Endothelial cell of hepatic sinusoid (primary cell): ENCODE measurements around the gene EIF1AD.
"Not testable (repeated sequence)": the region's sequence is repeated elsewhere in the genome, so short reads cannot be mapped to it uniquely, and the experiment has no call there.

Experiments used
- in situ Hi-C: cut with HindIII; loops from 2 replicates; pipeline ENCODE4 v1.10.0; 2017; ENCODE audit warnings: low sequenced_read_pairs

The EIF1AD gene

DNA sequence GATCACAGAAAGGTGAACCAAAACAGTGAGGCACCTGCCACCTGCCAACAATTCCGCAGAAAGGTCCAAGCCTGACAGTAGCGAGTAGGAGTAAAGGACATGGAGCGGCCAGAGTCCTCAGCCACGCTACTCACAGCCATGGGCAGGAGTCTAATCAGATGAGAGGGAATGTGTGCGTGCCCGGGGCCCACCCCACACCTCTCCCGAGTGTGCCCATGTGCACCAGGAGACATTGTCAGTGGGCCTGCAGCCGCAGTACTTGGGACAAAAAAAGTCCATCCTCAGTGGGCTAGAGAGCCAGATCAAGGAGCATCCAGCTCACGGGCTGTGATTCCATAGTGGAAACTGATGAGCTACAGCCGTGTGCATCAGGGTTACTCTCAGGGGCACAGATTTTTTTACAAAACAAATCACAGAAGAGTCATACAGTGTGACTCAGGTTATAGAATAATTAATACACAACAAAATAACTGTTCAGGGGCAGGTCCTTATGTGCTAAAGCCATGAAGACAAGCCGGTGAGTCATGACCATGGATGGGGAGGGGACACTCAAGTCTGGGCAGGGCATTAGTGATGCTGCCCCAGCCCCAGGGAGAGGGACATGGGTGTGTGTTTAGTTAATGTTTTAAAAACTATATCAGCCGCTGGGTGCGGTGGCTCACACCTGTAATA, 28.4 kb downstream of the EIF1AD start:
- in situ Hi-C loops, result no loop called here

DNA sequence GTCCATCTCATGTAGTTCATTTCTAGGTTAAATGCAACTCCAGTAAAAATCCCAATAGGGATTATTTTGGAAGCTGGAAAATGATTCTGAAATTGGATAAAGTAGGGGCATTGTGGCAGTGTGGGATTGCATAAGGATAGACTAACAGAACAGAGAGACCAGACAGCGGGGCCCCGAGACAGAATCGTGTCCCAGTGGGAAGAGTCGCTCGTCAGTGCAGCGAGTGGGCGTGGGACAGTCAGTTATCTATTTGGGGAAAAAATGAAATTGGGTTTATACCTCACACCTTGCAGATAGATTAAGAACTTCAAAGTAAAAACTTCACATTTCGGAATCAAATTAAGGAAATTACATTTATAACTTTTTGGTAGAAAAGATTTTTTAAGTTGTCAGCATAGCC, 29.8 kb downstream of the EIF1AD start:
- in situ Hi-C loops, result no loop called here

DNA sequence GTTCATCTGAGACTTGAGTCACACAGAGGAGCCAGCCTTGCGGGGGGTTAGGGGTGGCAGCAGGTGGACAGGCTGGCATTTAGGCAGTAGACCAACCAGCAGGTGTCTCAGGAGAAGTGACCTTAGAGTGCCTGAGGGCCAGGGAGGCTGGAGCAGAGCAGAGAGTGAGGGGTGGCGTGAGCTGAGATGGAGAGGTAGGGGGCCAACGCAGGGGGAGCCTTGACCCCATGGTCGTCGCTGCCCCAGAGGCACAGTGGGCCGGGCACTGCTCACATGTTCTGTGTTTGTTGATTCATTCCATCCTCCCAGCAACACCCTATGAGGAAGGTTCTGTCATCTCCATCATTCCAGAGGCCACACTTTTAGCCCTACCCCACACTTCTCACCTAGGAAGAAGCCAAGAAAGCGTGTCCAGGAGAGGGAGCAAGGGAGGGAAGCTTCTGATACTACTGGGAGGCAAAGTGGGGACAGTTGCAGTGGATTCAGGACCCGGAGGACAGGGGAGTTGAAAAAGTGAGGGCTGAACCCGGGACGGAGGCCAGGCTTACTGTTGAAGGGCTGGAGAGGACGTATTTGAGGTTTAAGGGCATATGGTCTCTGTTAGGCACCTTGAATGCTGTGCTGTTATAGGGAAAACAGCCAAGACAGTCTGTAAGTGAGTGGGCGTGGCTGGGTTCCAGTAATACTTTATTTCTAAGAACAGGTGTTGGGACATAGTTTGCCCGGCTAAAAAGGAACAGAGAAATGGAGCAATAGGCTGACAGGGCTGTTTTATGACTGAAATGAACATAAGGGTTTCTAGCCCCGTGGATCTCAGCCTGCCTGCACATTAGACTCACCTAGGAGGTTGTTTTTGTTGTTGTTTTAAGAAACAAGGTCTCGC, 33.1 kb downstream of the EIF1AD start:
- in situ Hi-C loops, result no loop called here

DNA sequence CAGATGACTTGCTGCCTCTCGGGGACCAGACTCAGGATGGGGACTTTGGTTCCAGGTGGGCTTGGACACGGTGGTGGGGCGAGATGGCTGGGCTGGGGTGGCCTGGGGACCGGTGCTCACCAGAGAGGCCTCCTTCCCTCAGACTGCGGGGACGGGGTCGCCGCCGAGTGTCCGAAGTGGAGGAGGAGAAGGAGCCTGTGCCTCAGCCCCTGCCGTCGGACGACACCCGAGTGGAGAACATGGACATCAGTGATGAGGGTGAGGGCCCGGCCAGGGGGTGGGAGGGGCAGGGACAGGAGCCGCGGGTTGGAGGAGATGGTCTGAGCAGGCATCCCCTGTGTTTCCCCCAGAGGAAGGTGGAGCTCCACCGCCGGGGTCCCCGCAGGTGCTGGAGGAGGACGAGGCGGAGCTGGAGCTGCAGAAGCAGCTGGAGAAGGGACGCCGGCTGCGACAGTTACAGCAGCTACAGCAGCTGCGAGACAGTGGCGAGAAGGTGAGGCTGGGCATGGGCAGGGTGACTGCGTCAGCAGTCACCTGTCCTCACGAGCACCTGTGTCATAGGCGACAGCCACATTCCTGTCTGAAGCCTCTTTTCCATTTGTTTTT, 34.5 kb downstream of the EIF1AD start:
- in situ Hi-C loops, result no loop called here

DNA sequence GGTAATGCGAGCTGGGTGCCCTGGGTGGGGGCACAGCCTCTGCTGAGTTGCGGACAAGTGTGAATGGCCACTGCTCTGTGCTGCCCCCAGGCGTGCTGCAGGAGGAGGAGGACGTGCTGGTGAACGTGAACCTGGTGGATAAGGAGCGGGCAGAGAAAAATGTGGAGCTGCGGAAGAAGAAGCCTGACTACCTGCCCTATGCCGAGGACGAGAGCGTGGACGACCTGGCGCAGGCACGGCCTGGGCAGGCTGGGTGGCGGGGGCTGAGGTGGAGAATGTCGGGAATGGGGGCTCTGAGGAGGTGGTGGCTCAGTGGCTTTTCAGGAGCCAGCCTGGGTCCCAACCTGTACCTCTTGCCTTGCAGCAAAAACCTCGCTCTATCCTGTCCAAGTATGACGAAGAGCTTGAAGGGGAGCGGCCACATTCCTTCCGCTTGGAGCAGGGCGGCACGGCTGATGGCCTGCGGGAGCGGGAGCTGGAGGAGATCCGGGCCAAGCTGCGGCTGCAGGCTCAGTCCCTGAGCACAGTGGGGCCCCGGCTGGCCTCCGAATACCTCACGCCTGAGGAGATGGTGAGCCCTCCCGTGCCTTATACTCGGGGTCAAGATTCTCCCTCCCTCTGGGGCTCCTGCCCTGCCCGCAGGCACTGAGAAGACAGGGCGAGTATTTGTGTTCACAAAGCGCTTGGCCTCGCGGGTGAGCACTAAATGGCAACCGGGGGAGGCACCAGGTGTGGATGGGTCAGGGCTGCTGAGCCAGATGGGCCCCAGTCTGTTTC, 35.8 kb downstream of the EIF1AD start:
- in situ Hi-C loops, result no loop called here

DNA sequence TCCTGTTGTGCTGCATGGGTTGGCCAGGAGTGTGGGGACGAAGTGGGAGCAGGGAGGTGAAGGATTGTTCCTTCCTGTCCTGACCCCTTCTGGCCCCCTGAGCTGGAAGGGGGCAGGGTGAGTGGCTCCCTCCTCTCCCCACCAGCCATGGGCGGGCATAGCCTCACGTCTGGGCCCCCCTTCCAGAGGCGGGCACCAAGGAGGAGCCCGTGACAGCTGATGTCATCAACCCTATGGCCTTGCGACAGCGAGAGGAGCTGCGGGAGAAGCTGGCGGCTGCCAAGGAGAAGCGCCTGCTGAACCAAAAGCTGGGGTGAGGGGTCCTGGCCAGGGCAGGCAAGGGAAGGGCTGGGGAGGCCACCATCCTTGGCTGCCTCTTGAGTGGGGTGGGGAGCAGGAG, 37.1 kb downstream of the EIF1AD start:
- in situ Hi-C loops, result no loop called here

DNA sequence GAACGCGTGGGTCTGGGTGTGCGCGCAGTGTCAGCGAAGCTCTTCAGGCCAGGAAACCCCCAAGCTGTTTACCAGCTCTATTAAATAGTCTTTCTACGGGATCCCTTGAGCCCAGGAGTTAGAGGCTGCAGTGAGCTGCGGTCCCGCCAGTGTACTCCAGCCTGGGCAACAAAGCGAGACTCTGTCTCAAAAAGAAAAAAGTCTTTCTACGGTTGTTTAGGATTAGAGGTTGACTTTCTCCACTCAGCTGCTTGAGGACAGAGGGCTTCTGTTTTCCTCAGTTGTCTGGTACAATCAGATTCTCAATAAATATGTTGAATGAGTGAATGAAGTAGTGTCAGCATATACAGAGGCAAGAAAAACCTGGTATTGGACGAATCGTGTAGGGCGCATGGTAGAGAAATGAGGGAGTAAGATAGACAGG, 39.8 kb downstream of the EIF1AD start:
- in situ Hi-C loops, result no loop called here

DNA sequence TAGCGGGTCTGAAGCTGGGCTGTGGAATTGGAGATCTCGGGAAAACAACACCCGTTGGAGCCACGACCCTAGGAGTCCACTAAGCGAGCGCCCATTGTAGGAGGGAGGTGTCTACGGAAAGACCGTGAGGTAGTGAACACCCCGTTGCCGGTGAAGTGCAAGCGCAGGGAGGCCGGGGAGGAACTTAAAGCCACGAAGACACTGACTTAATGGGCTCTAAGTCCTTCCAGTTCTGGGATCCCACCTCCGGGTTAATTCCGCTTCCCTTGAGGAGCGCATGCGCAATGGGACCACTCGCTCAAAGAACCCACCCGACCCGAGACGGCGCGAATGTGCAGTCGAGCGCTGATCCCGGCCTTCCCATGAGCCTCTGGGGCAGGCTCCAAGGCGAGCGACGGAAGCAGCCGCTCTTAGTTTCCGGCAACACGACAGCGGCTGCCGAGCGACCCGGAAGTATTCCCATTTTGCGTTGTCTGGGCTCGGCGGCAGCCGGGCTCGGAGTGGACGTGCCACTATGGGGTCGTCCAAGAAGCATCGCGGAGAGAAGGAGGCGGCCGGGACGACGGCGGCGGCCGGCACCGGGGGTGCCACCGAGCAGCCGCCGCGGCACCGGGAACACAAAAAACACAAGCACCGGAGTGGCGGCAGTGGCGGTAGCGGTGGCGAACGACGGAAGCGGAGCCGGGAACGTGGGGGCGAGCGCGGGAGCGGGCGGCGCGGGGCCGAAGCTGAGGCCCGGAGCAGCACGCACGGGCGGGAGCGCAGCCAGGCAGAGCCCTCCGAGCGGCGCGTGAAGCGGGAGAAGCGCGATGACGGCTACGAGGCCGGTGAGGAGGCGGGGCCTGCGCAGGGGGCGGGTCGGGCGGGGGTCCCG, 40.5 kb downstream of the EIF1AD start, which contains the start of gene SART1:
Gene SART1, plus strand, starts transcription at position 468 of the 874 bp plus-strand sequence. Its CDS starts 47 bp downstream, at position 515.
- in situ Hi-C loops, result no loop called here

DNA sequence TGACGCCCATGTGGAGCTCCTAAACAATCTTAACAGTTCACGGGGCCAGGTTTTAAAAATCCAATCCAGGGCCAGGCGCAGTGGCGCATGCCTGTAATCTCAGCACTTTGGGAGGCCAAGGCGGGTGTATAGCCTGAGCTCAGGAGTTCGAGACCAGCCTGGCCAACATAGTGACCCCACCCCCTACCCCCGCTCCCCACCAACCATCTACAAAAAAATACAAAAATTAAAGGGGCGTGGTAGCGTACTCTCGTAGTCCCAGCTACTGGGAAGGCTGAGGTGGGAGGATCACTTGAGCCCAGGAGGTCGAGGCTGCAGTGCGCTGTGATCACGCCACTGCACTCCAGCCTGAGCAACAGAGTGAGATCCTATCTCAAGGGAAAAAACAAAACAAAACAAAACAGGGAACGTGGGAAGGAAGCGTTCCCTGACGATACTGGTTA, 41.1 kb downstream of the EIF1AD start:
- in situ Hi-C loops, result no loop called here

DNA sequence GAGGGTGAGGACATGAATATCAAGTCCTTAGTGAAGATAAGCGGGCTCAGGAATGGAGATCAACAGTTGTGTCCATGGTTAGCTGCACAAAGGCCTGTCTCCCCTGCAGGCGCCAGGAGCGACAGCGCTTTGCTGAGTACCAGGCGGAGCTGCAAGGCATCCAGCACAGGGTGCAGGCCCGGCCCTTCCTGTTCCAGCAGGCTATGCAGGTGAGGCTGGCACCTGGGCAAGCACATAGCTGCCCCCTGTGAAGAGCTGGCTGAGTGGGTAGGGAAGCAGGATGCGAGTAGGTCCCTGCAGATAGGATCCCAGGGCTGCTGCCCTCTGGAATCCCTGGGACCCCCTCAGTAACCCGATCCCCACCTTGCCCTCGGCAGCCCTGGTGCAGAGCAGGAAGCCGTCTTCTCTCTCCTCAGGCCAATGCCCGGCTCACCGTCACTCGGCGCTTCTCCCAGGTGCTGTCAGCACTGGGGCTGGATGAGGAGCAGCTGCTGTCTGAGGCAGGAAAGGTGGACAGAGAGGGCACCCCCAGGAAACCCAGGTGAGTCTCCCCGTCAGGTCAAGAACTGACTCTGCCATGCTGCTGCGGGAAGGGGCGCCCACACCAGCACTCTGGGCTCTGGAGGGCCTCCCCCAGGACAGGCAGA, 43.1 kb downstream of the EIF1AD start:
- in situ Hi-C loops, result no loop called here

DNA sequence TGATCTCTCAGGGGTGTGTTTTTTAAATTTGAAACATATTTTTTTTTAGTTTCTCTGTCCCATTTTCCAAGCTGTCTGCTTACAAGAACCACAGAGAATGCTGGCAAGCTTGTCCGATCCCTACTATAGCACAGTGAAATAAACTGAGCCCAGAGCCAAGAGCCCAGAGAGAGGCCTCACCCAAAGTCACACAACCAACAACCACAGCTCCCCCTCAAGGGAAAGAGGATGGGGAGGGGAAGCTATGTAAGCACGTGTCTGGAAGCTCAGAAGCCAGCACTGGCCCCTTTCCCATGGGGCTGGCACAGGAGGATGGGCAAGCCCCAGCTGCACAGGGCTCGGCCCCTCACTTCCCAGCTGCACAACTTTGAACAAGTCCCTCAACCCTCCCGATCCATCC, 43.7 kb downstream of the EIF1AD start:
- in situ Hi-C loops, result no loop called here

DNA sequence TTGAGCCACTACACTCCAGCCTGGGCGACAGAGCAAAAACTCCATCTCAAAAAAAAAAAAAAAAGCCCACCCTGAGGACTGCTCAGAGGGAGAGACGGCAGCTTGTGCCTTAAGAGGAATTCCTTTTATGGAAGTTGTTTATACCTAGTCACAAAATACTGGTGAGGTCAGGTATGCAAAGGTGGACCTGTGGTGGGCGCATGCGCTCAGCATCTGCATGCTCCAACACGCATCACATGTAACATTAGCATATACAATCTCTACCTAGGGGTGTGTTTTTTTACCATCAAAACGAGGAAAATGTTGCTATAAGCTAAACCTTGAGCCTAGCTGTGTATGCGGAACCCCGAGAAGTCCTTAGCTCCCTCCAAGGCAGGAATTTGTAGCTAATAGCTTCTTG, 47.2 kb downstream of the EIF1AD start:
- in situ Hi-C loops, result no loop called here

DNA sequence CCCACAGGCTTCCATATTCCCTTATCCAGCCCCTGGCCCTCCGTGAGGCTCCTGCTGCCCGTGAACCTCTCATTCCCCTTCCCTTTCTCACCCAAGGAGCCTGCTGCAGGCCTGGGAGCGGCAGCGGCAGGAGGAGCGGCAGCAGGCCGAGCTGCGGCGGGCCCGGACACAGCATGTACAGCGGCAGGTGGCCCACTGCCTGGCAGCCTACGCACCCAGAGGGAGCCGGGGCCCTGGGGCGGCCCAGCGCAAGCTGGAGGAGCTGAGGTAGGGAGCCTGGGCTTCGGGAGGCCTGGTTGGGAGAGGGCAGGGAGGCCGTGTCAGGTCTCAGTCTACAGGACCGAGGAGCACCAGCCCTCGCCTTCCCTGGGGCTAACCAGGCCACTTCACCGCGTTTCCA, 48.5 kb downstream of the EIF1AD start:
- in situ Hi-C loops, result no loop called here

DNA sequence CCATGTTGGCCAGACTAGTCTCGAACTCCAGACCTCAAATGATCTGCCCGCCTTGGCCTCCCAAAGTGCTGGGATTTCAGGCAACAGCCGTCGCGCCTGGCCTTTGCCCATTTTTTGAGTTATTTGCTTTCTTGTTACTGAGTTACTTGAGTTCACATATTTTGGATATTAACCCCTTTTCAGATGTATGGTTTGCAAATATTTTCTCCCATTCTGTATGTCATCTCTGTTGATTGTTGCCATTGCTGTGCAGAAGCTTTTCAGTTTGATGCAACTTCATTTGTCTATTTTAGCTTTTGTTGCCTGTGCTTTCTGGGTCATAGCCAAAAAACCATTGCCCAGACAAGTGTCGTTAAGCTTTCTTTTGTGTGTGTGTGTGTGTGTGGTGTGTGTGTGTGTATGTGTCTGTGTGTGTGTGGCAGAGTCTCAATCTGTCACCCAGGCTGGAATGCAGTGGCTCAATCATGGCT, 49.9 kb downstream of the EIF1AD start:
- in situ Hi-C loops, result no loop called here

DNA sequence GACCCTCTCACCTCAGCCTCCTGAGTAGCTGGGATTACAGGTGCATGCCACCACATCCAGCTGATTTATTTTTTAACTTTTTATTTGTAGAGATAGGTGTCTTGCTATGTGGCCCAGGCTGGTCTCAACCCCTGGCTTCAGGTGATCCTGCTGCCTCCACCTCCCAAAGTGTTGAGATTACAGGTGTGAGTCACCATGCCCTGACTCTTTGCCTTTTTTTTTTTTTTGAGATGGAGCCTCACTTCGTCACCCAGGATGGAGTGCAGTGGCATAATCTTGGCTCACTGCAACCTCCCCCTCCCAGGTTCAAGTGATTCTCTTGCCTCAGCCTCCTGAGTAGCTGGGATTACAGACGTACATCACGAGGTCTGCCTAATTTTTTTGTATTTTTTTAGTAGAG, 50.3 kb downstream of the EIF1AD start:
- in situ Hi-C loops, result not testable (repeated sequence)

DNA sequence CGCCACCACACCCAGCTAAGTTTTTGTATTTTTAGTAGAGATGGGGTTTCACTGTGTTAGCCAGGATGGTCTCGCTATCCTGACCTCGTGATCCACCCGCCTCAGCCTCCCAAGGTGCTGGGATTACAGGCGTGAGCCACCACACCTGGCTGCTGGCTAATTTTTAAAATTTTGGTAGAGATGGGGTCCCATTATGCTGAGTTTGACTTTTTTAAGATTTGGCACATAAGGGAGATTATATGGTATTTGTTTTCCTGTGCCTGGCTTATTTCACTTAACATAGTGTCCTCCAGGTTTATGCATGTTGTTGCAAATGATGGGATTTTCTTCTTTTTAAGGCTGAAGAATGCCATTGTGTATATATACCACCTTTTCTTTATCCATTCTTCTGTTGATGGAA, 51.2 kb downstream of the EIF1AD start:
- in situ Hi-C loops, result not testable (repeated sequence)

DNA sequence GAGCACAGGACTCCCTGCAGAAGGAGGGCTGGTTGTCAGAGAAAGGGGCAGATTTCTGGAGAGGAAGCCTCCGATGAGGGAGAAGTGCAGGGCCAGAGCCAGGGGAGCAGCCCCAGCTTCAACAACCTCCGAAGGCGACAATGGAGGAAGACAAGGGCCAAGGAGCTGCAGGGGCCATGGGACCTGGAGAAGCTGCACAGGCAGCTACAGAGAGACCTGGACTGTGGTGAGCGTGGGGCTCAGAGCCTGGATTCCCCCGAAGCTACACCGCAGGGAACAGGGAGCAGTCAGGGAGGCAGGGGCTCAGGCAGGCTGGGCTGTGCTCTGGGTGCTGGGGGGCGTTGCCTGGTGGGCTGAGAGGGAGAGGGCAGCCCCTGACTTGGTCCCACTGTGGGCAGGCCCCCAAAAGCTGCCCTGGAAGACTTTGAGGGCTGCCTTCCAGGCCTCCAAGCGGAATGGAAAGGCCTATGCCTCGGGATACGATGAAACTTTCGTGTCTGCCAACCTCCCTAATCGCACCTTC, 54.3 kb downstream of the EIF1AD start:
- in situ Hi-C loops, result no loop called here

DNA sequence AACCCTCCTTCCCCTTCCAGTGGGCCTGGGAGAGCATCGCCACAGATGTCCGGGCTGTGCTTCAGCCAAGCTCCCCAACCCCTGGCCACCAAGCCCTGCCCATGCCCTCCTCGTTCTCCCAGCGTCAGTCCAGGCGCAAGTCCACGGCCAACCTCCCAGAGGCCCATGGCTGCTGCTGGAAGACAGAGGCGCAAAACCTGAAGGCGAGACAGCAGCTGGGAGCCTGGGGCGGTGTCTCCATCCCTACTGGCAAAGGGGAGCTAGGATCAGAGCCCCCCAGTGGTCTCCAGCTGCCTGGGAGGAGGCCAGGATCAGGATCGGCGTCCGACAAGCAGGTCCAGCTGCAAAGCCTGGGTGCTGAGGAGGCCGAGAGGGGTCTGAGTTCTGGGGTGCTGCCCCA, 54.8 kb downstream of the EIF1AD start:
- in situ Hi-C loops, result no loop called here

DNA sequence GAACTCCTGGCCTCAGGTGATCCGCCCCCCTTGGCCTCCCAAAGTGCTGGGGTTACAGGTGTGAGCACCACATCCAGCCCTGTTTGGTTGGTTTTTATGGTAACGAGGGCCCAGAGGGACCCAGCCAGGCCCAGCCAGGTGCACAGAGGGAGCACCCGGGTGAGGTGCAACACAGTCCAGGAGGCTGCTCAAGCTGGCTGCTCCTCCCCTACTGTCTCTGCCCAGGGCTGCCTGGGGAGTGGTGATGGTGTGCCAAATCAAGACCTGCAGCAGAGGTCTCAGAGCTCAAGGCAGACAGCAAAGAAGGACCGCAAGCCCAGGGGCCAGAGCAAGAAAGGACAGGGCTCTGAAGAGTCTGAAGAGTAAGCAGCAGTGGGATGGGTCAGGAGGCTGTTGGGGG, 55.3 kb downstream of the EIF1AD start:
- in situ Hi-C loops, result no loop called here
